ENCODE results near the gene CFDP1. TPM values are rescaled to one million over a fixed set of nuclear protein-coding genes. Genes with fewer than 3 reads are reported as not detected.

The CFDP1 gene
- total and polyA plus RNA-seq, 2 of the 13 experiments (the other 11 are each of a cell fraction or from before 2014, with no cell fraction given), result 78.6 to 153 TPM

- TF ChIP-seq MLXIP (CRISPR knock-in tag; IDR thresholded peaks at IDR 0.05; ENCODE audit: borderline replicate concordance) (peak; percentile 78; the same call in 1 of the 2 replicates), HOXD1 (CRISPR knock-in tag; IDR thresholded peaks at IDR 0.05) (no peak; the same call in 1 of the 2 replicates), E2F5 (CRISPR knock-in tag; conservative IDR thresholded peaks at IDR 0.05) (peak; percentile 98), ZNF335 (CRISPR knock-in tag; IDR thresholded peaks at IDR 0.05) (peak; percentile 71; the same call in 1 of the 2 replicates), GATA4 (IDR thresholded peaks at IDR 0.05; ENCODE audit: borderline replicate concordance, low read depth) (0 out of 2 replicates have a peak, but pooled peaks have one; percentile 18), YY1 (IDR thresholded peaks at IDR 0.05; ENCODE audit: insufficient read depth, insufficient replicate concordance, low read depth, low read length) (peak; percentile 64), RCOR2 (CRISPR knock-in tag; IDR thresholded peaks at IDR 0.05) (peak; percentile 76), PAX8 (CRISPR knock-in tag; IDR thresholded peaks at IDR 0.05; ENCODE audit: borderline replicate concordance) (no peak), ZNF225 (CRISPR knock-in tag; IDR thresholded peaks at IDR 0.05) (peak; percentile 78; the same call in 1 of the 2 replicates), ZNF775 (CRISPR knock-in tag; IDR thresholded peaks at IDR 0.05; ENCODE audit: borderline replicate concordance) (peak; percentile 86; the same call in 1 of the 2 replicates), ZNF34 (CRISPR knock-in tag; IDR thresholded peaks at IDR 0.05; ENCODE audit: borderline replicate concordance) (0 out of 2 replicates have a peak, but pooled peaks have one; percentile 64), ARNTL (CRISPR knock-in tag; IDR thresholded peaks at IDR 0.05) (peak; percentile 91), ZFP37 (CRISPR knock-in tag; IDR thresholded peaks at IDR 0.05; ENCODE audit: borderline replicate concordance) (peak; percentile 22; the same call in 1 of the 2 replicates), EEA1 (CRISPR knock-in tag; IDR thresholded peaks at IDR 0.05; ENCODE audit: borderline replicate concordance) (peak; percentile 98), TCF12 (IDR thresholded peaks at IDR 0.05) (no peak), TCF12 (CRISPR knock-in tag; IDR thresholded peaks at IDR 0.05) (peak; percentile 79; the same call in 1 of the 2 replicates)
- TF ChIP-seq, protein P1, sequence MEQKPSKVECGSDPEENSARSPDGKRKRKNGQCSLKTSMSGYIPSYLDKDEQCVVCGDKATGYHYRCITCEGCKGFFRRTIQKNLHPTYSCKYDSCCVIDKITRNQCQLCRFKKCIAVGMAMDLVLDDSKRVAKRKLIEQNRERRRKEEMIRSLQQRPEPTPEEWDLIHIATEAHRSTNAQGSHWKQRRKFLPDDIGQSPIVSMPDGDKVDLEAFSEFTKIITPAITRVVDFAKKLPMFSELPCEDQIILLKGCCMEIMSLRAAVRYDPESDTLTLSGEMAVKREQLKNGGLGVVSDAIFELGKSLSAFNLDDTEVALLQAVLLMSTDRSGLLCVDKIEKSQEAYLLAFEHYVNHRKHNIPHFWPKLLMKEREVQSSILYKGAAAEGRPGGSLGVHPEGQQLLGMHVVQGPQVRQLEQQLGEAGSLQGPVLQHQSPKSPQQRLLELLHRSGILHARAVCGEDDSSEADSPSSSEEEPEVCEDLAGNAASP (CRISPR knock-in tag; IDR thresholded peaks at IDR 0.05; ENCODE audit: borderline replicate concordance), result peak; percentile 22
- TF ChIP-seq, protein P2, sequence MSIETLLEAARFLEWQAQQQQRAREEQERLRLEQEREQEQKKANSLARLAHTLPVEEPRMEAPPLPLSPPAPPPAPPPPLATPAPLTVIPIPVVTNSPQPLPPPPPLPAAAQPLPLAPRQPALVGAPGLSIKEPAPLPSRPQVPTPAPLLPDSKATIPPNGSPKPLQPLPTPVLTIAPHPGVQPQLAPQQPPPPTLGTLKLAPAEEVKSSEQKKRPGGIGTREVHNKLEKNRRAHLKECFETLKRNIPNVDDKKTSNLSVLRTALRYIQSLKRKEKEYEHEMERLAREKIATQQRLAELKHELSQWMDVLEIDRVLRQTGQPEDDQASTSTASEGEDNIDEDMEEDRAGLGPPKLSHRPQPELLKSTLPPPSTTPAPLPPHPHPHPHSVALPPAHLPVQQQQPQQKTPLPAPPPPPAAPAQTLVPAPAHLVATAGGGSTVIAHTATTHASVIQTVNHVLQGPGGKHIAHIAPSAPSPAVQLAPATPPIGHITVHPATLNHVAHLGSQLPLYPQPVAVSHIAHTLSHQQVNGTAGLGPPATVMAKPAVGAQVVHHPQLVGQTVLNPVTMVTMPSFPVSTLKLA (IDR thresholded peaks at IDR 0.05), result peak; percentile 90
- TF ChIP-seq, protein P3, sequence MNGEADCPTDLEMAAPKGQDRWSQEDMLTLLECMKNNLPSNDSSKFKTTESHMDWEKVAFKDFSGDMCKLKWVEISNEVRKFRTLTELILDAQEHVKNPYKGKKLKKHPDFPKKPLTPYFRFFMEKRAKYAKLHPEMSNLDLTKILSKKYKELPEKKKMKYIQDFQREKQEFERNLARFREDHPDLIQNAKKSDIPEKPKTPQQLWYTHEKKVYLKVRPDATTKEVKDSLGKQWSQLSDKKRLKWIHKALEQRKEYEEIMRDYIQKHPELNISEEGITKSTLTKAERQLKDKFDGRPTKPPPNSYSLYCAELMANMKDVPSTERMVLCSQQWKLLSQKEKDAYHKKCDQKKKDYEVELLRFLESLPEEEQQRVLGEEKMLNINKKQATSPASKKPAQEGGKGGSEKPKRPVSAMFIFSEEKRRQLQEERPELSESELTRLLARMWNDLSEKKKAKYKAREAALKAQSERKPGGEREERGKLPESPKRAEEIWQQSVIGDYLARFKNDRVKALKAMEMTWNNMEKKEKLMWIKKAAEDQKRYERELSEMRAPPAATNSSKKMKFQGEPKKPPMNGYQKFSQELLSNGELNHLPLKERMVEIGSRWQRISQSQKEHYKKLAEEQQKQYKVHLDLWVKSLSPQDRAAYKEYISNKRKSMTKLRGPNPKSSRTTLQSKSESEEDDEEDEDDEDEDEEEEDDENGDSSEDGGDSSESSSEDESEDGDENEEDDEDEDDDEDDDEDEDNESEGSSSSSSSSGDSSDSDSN (CRISPR knock-in tag; IDR thresholded peaks at IDR 0.05), result peak; percentile 90
Observed at GRCh38 chr16:75432828-75433731, at the start of gene CFDP1 (continued).

Measured in HepG2 (cell line).